Muscle layer of colon (tissue), 2 donors: ENCODE results near the gene DCTN1.
"Not testable (repeated sequence)": the region's sequence is repeated elsewhere in the genome, so short reads cannot be mapped to it uniquely, and the experiment has no call there.

ENCODE experiments used
- H3K27ac ChIP-seq: one replicate; pipeline ENCODE4 v1.7.0; 2013; ENCODE audit warnings: low read depth, mild to moderate bottlenecking, low read length, moderate library complexity
- H3K27me3 ChIP-seq, 2 donors: one replicate each; pipeline ENCODE4 v1.7.0; 2013; ENCODE audit warnings: low read length in 2 of 2, mild to moderate bottlenecking in 2 of 2; ENCODE audit not compliant: insufficient read depth in 2 of 2, control insufficient read depth in 1 of 2
- H3K36me3 ChIP-seq: one replicate; pipeline ENCODE4 v1.7.0; 2013; ENCODE audit warnings: mild to moderate bottlenecking, low read length; ENCODE audit not compliant: insufficient read depth
- H3K4me1 ChIP-seq: one replicate; pipeline ENCODE4 v1.7.0; 2013; ENCODE audit warnings: mild to moderate bottlenecking, low read length; ENCODE audit not compliant: insufficient read depth
- H3K4me3 ChIP-seq, 2 donors: one replicate each; pipeline ENCODE4 v1.7.0; 2013; ENCODE audit warnings: low read length in 2 of 2, low read depth in 1 of 2, mild to moderate bottlenecking in 1 of 2, moderate library complexity in 1 of 2
- H3K9ac ChIP-seq: one replicate; pipeline ENCODE4 v1.7.0; 2013; ENCODE audit warnings: low read length
- H3K9me3 ChIP-seq: one replicate; pipeline ENCODE4 v1.7.0; 2013; ENCODE audit warnings: mild to moderate bottlenecking, low read length
- donor health status: abdominal sarcoma.
- donor health status: Adenocarcinoma of cecum.

DCTN1 gene

GRCh38 chr2:74366036-74366435 is 14.1 kb downstream of the DCTN1 start:
- Histone ChIP-seq H3K27ac (no peak overlapping the region), H3K4me1 (no peaks in the 10 kb centered on the region)

GRCh38 chr2:74364533-74365505 is 15.3 kb downstream of the DCTN1 start:
- H3K4me3 ChIP-seq: no peak overlapping the region
- H3K4me1 ChIP-seq: no peaks in the 10 kb centered on the region
- H3K9me3 ChIP-seq: no peaks in the 10 kb centered on the region
- H3K27ac ChIP-seq: no peak overlapping the region
- H3K27me3 ChIP-seq: no peaks in the 10 kb centered on the region
- peaks cover 99% of the 10 kb centered on the region for H3K36me3 ChIP-seq
- H3K9ac ChIP-seq: no peak overlapping the region

More at GRCh38 chr2:74366036-74366435, 14.1 kb downstream of the DCTN1 start:
- H3K4me3 ChIP-seq: no peak overlapping the region
- peaks cover 100% of the 10 kb centered on the region for H3K36me3 ChIP-seq
- H3K9me3 ChIP-seq: no peaks in the 10 kb centered on the region
- no peaks in the 10 kb centered on the region for H3K27me3 ChIP-seq
- H3K9ac ChIP-seq: no peak overlapping the region

- no peaks in the 10 kb centered on the region for H3K4me1 ChIP-seq
- H3K27ac ChIP-seq: no peak overlapping the region
- peaks cover 89% of the 10 kb centered on the region for H3K36me3 ChIP-seq
- H3K9ac ChIP-seq: no peak overlapping the region
- no peak overlapping the region for H3K4me3 ChIP-seq
- H3K27me3 ChIP-seq: no peaks in the 10 kb centered on the region
- H3K9me3 ChIP-seq: no peaks in the 10 kb centered on the region
Measured at GRCh38 chr2:74361327-74361726, 18.8 kb downstream of the DCTN1 start.

GRCh38 chr2:74357627-74358026 is 22.5 kb downstream of the DCTN1 start:
- H3K27me3 ChIP-seq: no peaks in the 10 kb centered on the region
- no peaks in the 10 kb centered on the region for H3K9me3 ChIP-seq
- H3K9ac ChIP-seq: no peak overlapping the region
- H3K4me1 ChIP-seq: no peaks in the 10 kb centered on the region
- H3K4me3 ChIP-seq: no peak overlapping the region
- H3K27ac ChIP-seq: no peak overlapping the region
- H3K36me3 ChIP-seq: peaks cover 52% of the 10 kb centered on the region

- Histone ChIP-seq H3K9ac (no peak overlapping the region), H3K4me1 (no peaks in the 10 kb centered on the region), H3K36me3 (peaks cover 3% of the 10 kb centered on the region), H3K27me3 (no peaks in the 10 kb centered on the region), H3K4me3 (no peak overlapping the region), H3K27ac (no peak overlapping the region), H3K9me3 (no peaks in the 10 kb centered on the region)
Measured at GRCh38 chr2:74349889-74350288, 30.2 kb downstream of the DCTN1 start.

GRCh38 chr2:74347742-74348141 is 32.4 kb downstream of the DCTN1 start:
- H3K9ac ChIP-seq: no peak overlapping the region
- no peaks in the 10 kb centered on the region for H3K4me1 ChIP-seq
- no peak overlapping the region for H3K27ac ChIP-seq
- no peak overlapping the region for H3K4me3 ChIP-seq
- H3K27me3 ChIP-seq: no peaks in the 10 kb centered on the region
- H3K9me3 ChIP-seq: no peaks in the 10 kb centered on the region
- H3K36me3 ChIP-seq: peaks cover 3% of the 10 kb centered on the region

GRCh38 chr2:74347303-74347702 is 32.8 kb downstream of the DCTN1 start:
- H3K27me3 ChIP-seq: no peaks in the 10 kb centered on the region
- H3K27ac ChIP-seq: no peak overlapping the region
- no peak overlapping the region for H3K9ac ChIP-seq
- no peaks in the 10 kb centered on the region for H3K4me1 ChIP-seq
- H3K36me3 ChIP-seq: peaks cover 3% of the 10 kb centered on the region
- H3K9me3 ChIP-seq: no peaks in the 10 kb centered on the region
- H3K4me3 ChIP-seq: no peak overlapping the region

GRCh38 chr2:74345272-74345943 is 34.7 kb downstream of the DCTN1 start:
- Histone ChIP-seq H3K4me1 (no peaks in the 10 kb centered on the region), H3K9me3 (no peaks in the 10 kb centered on the region), H3K9ac (no peak overlapping the region), H3K27ac (no peak overlapping the region), H3K27me3 (no peaks in the 10 kb centered on the region), H3K4me3 (no peak overlapping the region), H3K36me3 (peaks cover 3% of the 10 kb centered on the region)

- no peaks in the 10 kb centered on the region for H3K9me3 ChIP-seq
- H3K9ac ChIP-seq: no peak within 1 kb of the TSS
- no peaks in the 10 kb centered on the region for H3K4me1 ChIP-seq
- no peak within 1 kb of the TSS for H3K4me3 ChIP-seq
- no peaks in the 10 kb centered on the region for H3K27me3 ChIP-seq
- peaks cover 3% of the 10 kb centered on the region for H3K36me3 ChIP-seq
- H3K27ac ChIP-seq: no peak within 1 kb of the TSS
Measured at GRCh38 chr2:74343316-74343715, 36.8 kb downstream of the DCTN1 start, which contains the start of gene SLC4A5. Gene SLC4A5 (minus strand): TSS chr2:74343416. CDS start chr2:74315023, 28,393 bp downstream.

- H3K4me1 ChIP-seq, H3K9me3 ChIP-seq, H3K9ac ChIP-seq, H3K4me3 ChIP-seq, H3K27ac ChIP-seq, H3K36me3 ChIP-seq, H3K27me3 ChIP-seq: not testable (repeated sequence)
Measured at GRCh38 chr2:74336227-74336626, 43.9 kb downstream of the DCTN1 start.

GRCh38 chr2:74334931-74335333 is 45.2 kb downstream of the DCTN1 start:
- H3K27ac ChIP-seq: no peak overlapping the region
- H3K9ac ChIP-seq: no peak overlapping the region
- H3K4me1 ChIP-seq: no peaks in the 10 kb centered on the region
- H3K9me3 ChIP-seq: no peaks in the 10 kb centered on the region
- H3K36me3 ChIP-seq: no peaks in the 10 kb centered on the region
- H3K27me3 ChIP-seq: no peaks in the 10 kb centered on the region
- no peak overlapping the region for H3K4me3 ChIP-seq
